Mesenteric fat pad (tissue), 1 donor: ENCODE data around the gene GHR. TPM values are rescaled to one million over a fixed set of nuclear protein-coding genes. Genes with fewer than 3 reads are reported as not detected.
"Not testable (repeated sequence)": the region's sequence is repeated elsewhere in the genome, so short reads cannot be mapped to it uniquely, and the experiment has no call there.

ENCODE experiments used
- DNase-seq: peaks from one replicate; pipeline ENCODE4 v3.0.0-alpha.2; 2020; ENCODE audit warnings: low spot score
- total RNA-seq: library from RNA; stranded (reverse); fragmentation: NEBNext Ultra II Directional; extraction: Animal tissue kit (Norgen Biotek cat#: 25700); gene quantifications from one replicate; pipeline ENCODE4 v1.2.1, GENCODE V29; 2021
- donor health status: DM: yes; HTN: yes; CAD: no.

Gene GHR
- total RNA-seq, 1 donor from 2014 or later = 145 TPM

GRCh38 chr5:42566652-42567295 is 143.5 kb downstream of the GHR start:
- no peak for DNase-seq

- DNase-seq = no peak
Observed at GRCh38 chr5:42569325-42569724, 146.1 kb downstream of the GHR start.

- no peak for DNase-seq
Observed at GRCh38 chr5:42569953-42570548, 146.8 kb downstream of the GHR start.

- no peak for DNase-seq
Observed at GRCh38 chr5:42570966-42571960, 148.0 kb downstream of the GHR start.

- no peak for DNase-seq
Observed at GRCh38 chr5:42572313-42572712, 149.1 kb downstream of the GHR start.

GRCh38 chr5:42573386-42573785 is 150.1 kb downstream of the GHR start:
- DNase-seq = no peak

GRCh38 chr5:42575914-42576313 is 152.7 kb downstream of the GHR start:
- not testable (repeated sequence) for DNase-seq

GRCh38 chr5:42578901-42579300 is 155.7 kb downstream of the GHR start:
- DNase-seq = not testable (repeated sequence)

- DNase-seq = no peak
Observed at GRCh38 chr5:42579320-42579719, 156.1 kb downstream of the GHR start.

- no peak for DNase-seq
Observed at GRCh38 chr5:42581845-42582244, 158.6 kb downstream of the GHR start.

GRCh38 chr5:42582723-42583122 is 159.5 kb downstream of the GHR start:
- no peak for DNase-seq

- no peak for DNase-seq
Observed at GRCh38 chr5:42583322-42583721, 160.1 kb downstream of the GHR start.

GRCh38 chr5:42586625-42587024 is 163.4 kb downstream of the GHR start:
- DNase-seq = no peak

- no peak for DNase-seq
Observed at GRCh38 chr5:42587096-42587723, 164.0 kb downstream of the GHR start.

GRCh38 chr5:42590566-42590965 is 167.3 kb downstream of the GHR start:
- no peak for DNase-seq

- DNase-seq = no peak
Observed at GRCh38 chr5:42591015-42591414, 167.8 kb downstream of the GHR start.

GRCh38 chr5:42592401-42593140 is 169.3 kb downstream of the GHR start:
- no peak for DNase-seq

GRCh38 chr5:42593591-42593990 is 170.4 kb downstream of the GHR start:
- DNase-seq = no peak

GRCh38 chr5:42595597-42595996 is 172.4 kb downstream of the GHR start:
- DNase-seq = no peak

- DNase-seq = no peak
Observed at GRCh38 chr5:42596817-42597216, 173.6 kb downstream of the GHR start.
